ENCODE data around the gene SFTA2.

- TF ChIP-seq YY1 (IDR thresholded peaks at IDR 0.05; ENCODE audit: low read depth) (no peak), MAX (IDR thresholded peaks at IDR 0.05) (no peak), CREB1 (IDR thresholded peaks at IDR 0.05; ENCODE audit: low read depth) (no peak), EP300 (IDR thresholded peaks at IDR 0.05; ENCODE audit: borderline replicate concordance) (no peak), NFIC (IDR thresholded peaks at IDR 0.05) (no peak)
Measured at GRCh38 chr6:30894935-30895334, 37.0 kb downstream of the SFTA2 start.

Measured in Ishikawa (cell line).